GM03348 (cell line): ENCODE measurements around the gene TSHR.
A peak's percentile ranks its signal among the peaks of the same experiment; 100 is the strongest.
"Not testable (repeated sequence)": the region's sequence is repeated elsewhere in the genome, so short reads cannot be mapped to it uniquely, and the experiment has no call there.

Source experiments
- DNase-seq: peaks from one replicate; pipeline ENCODE4 v3.0.0; 2012; ENCODE audit warnings: low spot score

The TSHR gene

DNA sequence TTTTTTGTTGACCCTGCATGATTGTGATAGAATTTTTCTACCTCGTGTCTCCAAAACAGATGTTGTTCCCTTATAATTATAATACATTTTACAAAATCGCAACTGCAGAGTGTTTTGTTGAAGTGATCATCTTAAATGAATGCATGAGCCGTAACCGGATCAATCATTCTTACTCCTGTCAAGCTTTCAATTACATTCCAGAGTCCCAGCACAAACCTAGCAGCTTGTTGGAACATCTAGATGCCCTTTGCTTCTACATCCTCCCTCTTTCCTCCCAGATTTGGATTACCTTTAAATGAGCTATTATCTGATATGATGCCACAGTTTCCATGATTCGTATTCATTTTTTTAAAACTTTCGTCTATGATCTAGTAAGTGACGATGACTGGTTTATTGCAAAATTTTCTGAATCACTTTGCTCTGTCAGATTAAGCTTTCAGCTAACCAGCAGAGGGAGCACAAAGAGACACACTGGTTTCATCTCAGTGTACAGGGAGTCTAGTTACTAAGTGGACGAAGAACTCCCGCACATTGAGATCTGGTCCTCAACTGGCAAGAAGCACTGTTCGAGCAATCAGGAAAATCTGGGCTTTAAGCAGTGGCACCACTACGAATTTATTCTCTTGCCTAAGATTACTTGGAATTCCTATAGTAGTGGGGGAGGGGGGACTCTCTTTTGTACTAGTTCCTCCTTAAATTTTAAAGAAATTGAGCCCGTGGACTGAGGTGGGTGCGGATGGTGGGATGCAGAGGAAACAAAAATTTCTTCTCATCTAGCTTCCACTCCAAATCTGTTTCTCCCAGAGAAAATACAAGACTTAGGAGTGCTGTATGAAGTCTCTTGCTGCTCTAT, 40.9 kb downstream of the TSHR start:
- DNase-seq, result peak; percentile 82

DNA sequence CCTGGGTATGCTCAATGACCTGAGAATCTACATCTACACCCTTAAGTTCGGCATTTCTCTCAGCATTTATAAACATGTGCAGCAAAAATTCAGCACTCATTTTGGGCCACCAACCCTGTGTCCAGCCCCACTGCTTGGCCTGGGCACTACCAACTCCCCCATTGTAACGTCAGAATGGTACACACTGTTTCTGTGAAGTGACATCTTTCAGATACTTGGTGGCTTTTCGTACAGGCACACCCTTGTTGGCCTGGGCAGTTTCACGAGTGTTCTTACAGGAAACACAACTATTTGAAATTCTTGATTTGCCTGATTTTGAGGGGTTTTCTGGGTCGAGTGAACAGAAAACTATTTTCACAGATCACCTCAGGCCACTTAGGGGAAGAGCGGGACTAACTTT, 46.0 kb downstream of the TSHR start:
- DNase-seq, result no peak

DNA sequence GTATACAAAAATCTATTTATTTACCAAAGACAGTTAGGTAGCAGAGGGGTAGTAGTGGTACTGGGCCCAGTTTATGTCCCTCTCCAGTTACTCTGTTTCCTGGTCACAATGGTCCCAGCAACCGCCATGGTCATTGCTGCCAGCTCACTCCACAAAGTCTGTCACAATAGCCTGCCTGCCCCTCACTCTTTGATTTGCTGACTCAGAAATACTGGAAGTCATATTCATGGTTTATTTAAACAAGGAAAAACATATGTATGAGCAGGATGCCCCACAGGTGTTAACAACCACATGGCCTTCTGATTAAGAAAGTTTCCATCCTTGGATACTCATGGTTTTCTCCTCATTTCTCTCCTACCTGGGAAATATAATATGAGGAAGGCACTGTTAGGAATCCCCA, 49.2 kb downstream of the TSHR start:
- DNase-seq, result no peak

DNA sequence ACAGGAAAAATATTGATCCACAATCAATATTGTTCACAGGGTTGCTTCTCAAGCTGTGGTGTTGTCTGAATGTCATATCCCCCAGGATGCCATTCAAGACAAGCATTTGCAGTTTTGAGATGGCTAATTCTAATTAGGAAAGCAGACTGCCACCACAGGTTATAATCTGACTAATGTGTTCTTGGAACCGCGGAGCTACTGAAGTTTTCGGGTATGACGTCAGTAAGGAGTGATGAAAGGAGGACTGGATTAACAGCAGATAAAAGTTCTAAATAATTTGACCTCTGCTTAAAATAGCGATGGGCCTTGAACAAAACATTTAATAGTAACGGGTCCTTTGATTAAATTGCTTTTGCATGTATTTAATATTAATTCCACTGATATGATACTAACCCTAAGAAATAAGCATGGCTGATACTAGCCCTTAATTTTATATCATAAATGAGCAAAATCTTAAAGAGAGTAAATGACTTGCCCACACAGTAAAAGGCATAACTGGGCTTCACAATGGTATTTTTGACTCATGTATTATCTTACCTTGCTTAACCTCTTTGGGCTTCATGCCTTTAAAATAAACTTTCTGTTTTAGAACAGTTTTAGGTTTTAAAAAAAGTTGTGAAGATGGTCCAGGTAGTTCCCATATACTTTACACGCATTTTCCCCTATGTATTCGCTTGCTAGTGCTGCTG, 50.3 kb downstream of the TSHR start:
- DNase-seq, result no peak

DNA sequence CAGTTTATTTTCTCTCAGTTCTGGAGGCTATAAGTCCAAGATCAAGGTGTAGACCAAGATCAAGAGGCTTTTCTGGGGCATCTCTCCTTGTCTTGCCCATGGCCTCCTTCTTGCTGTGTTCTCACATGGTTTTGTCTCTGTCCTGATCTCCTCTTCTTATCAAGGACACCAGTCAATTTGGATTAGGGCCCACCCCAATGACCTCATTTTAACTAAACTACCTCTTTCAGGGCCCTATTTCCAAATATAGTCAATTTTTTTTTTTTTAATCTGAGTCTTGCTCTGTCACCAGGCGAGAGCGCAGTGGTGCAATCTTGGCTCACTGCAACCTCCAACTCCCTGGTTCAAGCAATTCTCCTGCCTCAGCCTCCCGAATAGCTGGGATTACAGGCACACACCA, 50.8 kb downstream of the TSHR start:
- DNase-seq, result no peak

DNA sequence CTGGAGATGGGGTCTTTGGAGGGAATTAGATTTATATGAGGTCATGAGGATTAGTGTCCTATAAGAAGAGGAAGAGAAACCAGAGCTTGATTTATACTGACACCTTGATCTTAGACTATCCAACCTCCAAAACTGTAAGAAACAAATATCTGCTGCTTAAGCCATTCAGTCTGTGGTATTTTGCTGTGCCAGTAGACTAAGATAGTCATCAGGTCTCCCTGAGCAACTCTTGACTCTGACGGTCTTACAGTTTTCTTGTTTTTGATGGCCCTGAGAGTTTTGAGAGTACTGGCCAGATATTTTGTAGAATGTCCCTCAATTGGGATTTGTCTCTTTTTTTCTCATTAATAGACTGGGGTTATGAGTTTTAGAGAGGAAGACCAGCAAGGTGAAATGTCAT, 51.7 kb downstream of the TSHR start:
- DNase-seq, result no peak

DNA sequence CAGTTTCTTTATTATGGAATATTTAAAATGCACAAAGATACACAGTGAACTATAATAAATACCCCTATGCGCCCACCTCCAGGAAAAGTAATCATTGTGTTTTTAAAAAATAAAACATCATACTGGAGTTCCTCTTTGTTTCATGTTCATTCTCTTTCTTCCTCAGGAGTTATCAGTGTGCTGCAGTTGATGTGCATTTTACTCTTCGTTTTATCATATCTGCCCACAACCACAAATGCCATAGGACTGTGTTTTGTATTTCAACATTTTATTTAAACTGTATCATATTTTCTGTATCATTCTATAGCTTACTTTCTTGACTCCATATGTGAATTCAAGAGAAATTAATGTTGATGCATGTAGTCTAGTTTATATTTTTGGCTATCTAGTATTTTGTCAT, 53.9 kb downstream of the TSHR start:
- no peak for DNase-seq

DNA sequence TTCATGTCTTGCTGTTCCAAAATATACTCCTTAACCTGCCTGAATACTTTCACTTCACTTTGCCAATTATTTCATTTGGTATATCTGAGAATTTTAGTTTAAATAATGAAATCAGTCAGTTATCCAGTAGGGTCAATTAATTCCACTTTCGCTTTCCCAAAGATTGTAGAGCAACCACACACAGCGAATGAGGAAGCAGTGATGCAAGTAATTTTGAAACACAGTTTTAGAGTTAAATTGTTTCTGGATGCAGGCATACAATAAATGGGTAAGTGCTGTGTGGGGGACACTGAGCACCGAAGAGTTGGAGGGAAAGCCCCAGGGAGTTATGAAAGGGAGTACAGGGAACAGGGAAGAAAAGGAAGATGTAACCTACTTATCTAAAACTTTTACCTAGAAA, 62.8 kb downstream of the TSHR start:
- DNase-seq, result no peak

DNA sequence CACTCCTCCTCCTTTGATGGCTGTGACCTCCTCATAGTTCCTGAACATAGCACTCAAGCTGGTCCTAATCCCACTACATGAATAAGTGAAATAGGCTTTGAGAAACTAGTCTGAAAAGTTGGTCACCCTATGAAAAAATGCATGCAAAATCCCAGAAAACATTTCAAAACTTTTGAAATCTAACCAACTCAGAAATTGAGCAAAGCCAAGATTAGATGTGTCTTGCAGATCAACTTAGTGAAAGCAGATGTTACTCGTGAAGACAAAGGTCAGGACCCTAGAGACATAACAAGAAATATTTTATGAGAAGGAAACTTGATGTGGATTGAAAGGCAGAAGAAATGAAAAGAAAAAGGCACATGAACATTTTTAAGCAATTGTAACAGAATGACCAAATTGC, 63.3 kb downstream of the TSHR start:
- DNase-seq, result no peak

DNA sequence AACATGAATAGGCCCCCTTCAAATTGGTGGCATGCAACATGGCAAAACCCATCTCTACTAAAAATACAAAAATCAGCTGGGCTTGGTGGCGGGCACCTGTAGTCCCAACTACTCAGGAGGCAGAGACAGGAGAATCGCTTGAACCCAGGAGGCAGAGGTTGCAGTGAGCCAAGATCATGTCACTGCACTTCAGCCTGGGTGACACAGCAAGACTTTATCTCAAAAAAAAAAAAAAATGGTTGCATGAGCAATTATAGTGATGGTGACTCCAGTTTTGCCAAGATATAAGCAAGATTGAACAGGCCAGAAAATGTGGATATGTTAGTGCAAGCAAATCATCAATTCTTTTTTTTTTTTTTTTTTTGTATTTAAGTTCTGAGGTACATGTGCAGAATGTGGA, 63.7 kb downstream of the TSHR start:
- not testable (repeated sequence) for DNase-seq

DNA sequence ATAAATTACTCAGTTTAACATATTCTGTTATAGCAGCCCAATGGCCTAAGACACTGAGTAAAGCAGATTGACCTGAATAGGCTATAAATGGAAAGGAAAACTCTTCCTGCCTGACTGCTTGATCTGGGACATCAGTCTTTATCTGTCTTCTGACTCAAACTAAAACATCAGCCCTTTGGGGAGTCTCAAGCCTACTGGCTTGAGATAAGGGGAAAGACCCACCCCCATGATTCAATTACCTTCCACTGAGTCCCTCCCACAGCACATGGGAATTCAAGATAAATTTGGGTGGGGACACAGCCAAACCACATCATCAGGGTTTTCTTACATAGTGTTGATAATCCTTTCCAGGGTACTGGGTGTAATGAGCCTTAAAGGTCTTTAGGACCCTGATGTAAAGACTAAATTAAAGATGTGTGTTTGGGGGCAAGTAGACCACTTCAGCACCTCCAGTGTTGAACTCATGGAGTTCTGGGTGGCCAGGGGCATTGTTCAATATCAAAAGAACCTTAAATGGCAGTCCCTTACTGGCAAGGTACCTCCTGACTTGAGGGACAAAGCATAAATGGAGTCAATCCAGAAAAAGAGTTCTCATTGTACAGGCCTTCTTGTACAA, 67.8 kb downstream of the TSHR start:
- no peak for DNase-seq

DNA sequence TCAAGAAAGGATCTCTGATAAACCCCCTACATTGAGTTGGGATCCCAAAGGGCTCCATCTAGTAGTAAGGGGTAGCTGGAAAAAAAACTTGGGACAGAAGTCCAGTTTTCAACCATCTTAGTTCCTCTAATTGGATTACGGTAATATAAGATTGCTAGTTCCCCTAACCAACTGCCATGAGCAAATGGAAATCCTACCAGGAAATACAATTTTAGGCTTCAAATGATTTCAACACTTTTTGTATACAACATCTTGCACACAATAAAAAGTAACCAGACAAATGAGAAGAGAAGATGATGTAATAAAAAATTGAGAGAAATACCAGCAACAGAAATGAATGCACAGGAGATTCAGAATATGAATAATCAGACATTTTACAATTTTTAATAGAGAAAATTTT, 73.0 kb downstream of the TSHR start:
- no peak for DNase-seq

DNA sequence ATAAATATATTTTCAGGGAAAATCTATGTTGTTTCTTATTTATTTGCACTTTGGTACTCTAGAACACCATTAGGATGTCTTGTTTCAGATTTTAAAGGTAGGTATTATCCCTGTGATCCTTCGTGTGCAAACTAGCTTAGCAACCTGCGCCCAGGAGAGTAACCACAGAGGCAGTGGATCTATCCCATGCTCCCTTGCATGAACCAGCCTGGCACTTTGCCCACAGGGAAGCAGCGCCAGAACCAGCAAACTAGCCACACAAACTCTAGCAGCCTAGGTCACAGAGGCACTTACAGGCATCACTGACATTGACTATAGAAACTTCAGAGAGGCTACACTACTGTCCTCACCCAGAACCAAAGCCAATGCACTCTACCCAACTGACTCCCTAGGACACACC, 76.1 kb downstream of the TSHR start:
- no peak for DNase-seq

DNA sequence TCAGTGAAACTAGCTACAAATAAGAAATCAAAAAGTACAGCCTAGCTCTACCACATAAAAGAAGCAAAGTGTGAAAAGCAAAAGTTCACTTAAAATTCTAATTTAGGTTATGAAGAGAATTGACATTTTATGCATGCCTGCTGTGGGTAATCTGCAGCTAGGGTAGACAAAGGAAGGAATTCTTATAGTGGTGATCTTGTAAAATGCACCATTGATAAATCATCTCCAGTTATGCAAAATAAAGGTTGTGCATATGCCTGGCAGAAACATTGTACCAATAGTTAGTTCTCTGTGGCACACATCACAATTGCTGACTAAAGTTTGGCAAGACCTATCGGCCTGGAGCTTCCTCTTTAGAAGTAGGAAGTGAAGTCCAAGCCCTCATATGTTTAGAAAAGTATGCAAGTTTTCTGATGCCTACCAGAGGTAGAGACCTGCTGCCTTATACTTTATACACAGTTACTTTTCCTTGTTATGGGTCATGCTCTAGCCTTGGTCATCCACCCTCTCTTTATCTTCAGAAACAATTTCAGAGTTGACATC, 78.3 kb downstream of the TSHR start:
- DNase-seq, result no peak

DNA sequence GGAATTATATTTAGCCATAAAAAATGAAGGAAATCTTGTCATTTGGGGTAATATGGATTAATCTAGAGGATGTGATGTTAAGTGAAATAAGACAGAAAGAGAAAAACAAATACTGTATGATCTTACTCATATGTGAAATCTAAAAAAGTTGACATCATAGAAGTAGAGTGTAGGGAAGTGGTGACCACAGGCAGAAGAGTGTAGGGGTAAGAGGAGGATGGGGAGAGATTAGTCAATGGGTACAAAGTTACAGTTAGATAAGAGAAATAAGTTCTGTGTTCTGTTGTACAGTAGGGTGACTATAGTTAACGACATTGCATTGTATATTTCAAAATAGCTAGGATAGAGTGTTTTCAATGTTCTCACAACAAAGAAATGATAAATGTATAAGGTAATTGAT, 87.0 kb downstream of the TSHR start:
- DNase-seq, result no peak

DNA sequence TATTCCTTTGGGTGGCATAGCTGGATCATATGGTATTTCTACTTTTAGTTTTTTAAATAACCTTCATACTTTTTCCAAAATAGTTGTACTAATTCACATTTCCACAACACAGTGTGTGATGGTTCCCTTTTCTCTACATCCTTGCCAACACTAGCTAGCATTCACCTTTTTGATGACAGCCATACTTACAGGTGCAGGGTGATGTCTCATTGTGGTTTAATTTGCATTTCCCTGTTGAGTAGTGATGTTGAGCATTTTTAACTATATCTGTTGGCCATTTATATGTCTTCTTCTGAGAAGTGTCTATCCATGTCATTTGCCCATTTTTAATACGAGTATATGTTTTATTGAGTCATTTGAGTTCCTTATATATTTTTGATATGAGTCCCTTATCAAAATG, 96.1 kb downstream of the TSHR start:
- DNase-seq, result no peak

DNA sequence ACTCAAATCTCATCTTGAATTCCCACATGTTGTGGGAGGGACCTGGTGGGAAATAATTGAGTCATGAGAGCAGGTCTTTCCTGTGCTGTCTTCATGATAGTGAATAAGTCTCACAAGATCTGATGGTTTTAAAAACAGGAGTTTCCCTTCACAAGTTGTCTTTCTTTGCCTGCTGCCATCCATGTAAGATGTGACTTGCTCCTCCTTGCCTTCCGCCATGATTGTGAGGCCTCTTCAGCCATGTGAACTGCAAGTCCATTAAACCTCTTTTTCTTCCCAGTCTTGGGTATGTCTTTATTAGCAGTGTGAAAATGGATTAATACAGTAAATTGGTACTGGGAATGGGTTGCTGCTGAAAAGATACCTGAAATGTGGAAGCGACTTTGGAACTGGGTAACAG, 98.6 kb downstream of the TSHR start:
- not testable (repeated sequence) for DNase-seq

DNA sequence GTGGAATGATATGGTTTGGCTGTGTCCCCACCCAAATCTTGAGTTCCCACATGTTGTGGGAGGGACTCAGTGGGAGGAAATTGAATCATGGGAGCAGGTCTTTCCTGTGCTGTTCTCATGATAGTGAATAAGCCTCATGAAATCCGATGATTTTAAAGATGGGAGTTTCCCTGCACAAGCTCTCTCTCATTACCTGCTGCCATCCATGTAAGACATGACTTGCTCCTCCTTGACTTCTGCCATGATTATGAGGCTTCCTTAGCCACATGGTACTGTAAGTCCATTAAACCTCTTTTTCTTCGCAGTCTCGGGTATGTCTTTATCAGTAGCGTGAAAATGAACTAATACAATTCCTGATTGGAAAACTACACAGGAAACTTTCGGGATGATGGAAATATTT, 100.5 kb downstream of the TSHR start:
- DNase-seq, result no peak

DNA sequence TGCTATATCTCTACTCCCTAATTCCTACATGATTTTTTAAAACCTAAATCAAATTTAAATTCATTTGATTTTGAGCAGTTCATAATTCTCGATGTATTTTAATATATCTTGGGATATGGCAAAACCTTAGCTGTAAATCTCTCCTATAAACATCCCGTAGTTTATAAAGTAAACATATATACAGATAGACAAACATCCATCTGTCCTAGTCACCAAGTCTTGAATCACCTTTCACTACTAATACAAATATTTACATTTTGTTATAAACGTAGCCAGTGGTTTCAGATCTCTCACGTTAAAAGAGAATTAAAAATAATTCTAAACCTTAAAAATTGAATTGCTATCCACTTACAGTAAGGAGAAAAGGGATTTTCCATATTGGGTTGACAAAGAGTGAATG, 107.0 kb downstream of the TSHR start:
- no peak for DNase-seq

DNA sequence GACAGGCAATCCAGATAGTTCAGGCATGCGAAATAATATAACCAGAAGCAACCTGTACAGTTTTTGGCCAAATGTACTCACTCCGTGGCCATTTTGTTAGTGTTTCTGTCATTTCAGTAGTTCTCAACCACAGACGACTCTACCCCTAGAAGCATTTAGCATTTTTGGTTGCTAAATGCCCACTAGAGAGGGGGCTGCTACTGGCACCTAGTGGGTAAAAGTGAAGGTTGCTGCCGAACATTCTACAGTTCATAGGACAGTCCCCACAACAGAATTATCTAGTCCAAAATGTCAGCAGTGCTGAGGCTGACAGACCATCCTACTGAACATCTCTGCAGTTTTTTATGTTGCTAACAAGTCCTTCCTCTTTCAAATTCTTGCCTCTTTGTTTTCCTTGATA, 107.4 kb downstream of the TSHR start:
- DNase-seq, result no peak

DNA sequence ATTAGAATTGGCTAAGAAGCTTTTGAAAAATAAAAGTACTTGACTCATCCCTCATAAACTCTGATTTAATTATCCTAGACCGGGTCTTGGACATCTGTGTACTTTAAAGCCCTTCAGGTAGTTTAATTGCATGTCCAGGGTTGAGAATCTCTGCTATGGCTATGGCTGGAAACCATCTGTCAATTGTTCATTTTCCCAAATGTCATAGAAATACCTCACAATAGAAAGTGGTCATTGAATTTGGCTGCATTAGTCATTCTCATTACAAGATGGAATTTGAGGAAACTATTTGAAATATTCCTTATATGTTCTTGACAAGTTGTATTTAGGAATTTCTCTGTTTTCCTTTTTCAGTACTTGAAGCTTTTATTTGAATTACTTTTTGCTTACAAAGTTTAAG, 111.3 kb downstream of the TSHR start:
- DNase-seq, result no peak

DNA sequence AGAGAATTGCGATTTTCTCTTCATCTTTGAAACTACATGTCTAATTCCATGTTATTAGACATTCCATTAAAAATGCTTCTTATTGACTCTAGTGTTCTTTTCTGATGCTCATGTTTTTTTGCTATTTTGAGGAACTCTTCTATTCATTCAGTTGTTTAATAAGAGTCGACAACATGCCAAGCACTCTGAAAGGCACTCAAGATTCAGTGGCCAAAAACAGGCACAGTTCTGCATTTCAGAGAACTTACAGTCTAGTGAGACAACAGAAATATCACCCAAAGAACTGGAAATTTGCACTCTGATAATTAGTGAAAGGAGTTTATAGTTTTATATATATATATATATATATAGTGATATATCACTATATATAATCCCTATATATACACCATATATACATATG, 111.7 kb downstream of the TSHR start:
- no peak for DNase-seq

DNA sequence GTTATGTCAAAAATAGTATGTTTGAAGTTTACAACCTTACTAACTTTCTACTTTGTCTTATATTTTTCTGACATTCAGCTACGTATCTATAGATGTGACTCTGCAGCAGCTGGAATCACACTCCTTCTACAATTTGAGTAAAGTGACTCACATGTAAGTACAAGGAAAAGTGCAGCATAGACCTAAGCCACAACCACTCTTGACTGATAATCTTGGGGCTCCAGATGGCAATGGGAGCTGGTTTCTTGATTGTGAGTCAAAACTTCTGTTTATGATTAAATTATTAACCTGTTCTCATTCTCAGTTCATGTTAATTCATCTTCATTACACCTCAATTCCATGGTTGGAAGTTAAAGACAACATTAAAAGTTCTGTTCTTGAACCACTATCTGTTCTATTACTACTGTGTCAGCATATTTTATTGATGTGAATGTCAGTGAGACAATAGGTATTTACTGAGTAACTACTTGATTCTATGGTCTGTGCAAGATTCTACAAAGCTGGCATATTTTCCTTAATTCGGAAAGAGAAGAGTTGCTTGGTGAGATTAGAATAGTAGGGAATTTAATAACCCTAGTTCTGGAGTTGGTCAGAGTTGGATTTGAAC, 112.9 kb downstream of the TSHR start:
- no peak for DNase-seq
